Activated CD4-positive, alpha-beta T cell treated with anti-CD3 and anti-CD28 coated beads, Interleukin-2, amount 50 U/mL, for 16 hours (primary cell): Measurements from ENCODE around the gene WWOX.

ENCODE experiments used
- DNase-seq: peaks from one replicate; pipeline ENCODE4 v3.0.0-alpha.2; 2020

The WWOX gene

GRCh38 chr16:78751601-78752000 lies 652.1 kb downstream of the WWOX start:
- no peak for DNase-seq

GRCh38 chr16:78754713-78755112 lies 655.3 kb downstream of the WWOX start:
- no peak for DNase-seq

DNA sequence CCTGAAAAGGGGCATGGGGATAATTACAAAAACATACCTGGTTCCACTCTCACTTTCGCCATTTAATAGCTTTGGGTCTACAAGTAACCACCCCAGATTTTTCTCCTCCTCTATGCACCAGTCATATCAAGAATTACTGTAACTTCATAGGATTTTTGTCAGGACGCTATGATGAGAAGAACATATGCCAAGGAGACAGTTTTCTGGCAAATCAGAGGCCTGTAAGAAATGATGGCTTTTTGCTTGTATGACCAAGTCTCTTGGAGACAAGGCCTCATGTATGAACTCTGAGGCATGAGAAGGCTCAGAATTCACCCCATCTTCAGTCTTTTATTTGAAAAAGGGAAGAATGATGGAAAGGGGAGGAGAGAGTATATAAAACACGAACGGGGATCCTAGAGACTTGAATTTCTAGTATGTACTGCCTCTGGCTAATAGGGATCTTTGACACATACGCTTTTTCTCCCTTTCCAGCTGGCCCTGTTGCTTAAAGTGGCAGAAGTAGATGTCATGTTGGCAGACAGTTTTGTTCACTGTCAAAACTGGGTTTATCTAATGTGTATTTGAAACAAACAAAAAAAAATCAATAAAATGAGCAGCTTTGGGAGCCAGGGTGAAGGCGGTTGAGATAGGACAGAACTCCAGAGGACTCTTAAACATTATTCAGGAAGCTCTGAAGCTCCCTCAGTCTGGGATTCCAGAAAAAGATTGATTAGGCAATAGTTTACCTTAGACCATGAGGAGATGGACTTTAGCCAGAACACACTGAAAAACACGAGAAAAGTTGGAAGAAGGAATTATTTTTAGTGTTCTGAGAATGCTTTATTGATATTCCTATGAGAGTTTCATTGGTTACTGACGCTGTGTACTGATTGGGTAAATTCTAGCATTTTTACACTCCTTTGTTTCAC lies 656.6 kb downstream of the WWOX start:
- DNase-seq: no peak

- DNase-seq: no peak
These were observed 660.1 kb downstream of the WWOX start for GRCh38 chr16:78759596-78759995.

- no peak for DNase-seq
These were observed 661.2 kb downstream of the WWOX start for GRCh38 chr16:78760611-78761010.

GRCh38 chr16:78761427-78761826 lies 662.0 kb downstream of the WWOX start:
- no peak for DNase-seq

DNA sequence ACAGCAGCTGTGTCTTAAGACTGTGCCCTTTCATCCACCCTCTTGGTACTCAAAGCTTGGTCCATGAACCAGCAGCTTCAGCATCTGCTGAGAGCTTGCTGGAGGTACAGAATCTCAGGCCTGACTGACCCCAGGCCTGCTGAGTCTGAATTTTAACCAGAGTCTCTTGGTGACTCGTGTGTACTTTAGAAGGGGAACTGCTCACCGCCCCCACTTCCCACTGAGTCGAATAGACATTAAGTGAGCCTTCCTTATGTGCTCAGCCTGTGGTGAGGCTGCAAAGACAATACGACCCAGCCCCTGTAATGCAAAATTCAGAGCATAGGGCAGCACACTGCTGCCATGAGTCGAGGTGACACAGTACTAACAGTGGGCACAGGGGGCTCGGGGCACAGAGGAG lies 662.8 kb downstream of the WWOX start:
- DNase-seq: no peak

DNA sequence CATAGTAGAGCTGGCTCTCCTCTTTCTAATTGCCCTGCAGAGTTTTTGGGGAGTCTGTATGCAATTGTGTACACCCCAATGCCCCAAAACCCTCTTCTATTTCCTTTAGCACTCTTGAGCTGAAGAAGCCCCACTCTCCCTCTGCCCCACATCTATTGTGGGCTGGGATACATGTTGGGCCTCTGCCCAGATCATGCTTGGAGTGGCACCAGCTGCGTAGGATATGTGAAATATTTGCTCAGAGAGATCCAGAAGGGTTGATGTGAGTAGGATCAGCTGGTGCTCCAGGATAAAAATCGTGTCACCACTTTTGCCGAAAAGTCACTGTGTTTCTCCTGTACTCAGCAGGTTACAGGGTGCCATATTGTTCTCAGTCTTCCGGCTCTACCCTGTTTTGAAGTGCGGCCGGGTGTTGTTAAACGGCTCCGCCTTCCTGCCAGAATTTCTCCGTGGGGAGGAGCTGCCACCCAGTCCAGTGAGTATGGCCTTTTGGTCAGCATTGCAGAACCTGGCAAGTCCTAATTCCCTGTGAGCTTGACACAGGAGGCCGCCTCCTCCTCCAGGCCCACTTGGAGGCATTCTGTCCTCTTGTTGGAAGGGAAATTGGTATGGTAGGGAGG lies 664.5 kb downstream of the WWOX start:
- DNase-seq: no peak

- DNase-seq: no peak
These were observed 665.0 kb downstream of the WWOX start for GRCh38 chr16:78764478-78764877.

- no peak for DNase-seq
These were observed 668.8 kb downstream of the WWOX start for GRCh38 chr16:78768226-78768625.

- DNase-seq: peak; percentile 79
These were observed 669.3 kb downstream of the WWOX start for GRCh38 chr16:78768718-78769117.

- peak; percentile 81 for DNase-seq
These were observed 671.1 kb downstream of the WWOX start for GRCh38 chr16:78770353-78771091.

GRCh38 chr16:78773291-78773702 lies 673.8 kb downstream of the WWOX start:
- peak; percentile 67 for DNase-seq

DNA sequence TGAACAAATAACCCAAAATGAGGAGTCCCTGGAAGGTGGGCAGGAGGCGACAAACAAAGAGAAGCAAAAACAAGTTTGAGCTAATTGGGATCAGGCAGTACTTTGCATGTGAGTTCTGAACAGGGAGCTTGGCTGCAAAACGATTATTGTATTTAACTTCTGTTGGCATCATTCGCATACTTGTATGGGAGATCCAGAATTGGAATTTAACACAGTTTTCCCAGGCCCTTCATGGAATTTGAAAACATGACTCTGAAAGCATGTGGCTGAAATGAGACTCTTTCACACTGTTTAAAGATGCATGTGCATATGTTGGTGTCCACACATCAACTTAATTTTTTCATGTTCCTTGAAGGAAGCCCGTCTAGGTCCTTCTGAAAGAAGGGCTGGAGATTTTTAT lies 674.3 kb downstream of the WWOX start:
- DNase-seq: no peak

GRCh38 chr16:78775161-78775561 lies 675.7 kb downstream of the WWOX start:
- peak; percentile 95 for DNase-seq

- peak; percentile 97 for DNase-seq
These were observed 678.9 kb downstream of the WWOX start for GRCh38 chr16:78778101-78779004.

DNA sequence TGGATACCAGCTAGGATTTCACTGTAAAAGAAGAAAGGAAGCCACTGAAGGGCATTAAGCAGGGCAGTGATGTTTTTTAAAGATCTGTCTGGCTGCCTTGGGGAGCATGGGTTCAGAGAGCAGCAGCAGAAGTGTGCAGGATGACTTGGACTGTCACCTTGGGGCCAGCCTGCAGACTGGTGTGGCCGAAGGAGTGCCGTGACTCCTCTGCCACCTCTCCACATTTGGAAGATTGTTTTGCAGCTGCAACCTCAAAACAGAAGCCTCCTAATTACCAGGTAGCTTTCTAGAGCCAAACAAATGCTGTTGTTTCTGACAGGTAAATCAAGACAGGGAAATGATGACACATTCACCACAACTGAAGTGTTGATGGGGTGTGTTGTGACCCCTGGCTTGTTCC lies 681.4 kb downstream of the WWOX start:
- peak; percentile 33 for DNase-seq

DNA sequence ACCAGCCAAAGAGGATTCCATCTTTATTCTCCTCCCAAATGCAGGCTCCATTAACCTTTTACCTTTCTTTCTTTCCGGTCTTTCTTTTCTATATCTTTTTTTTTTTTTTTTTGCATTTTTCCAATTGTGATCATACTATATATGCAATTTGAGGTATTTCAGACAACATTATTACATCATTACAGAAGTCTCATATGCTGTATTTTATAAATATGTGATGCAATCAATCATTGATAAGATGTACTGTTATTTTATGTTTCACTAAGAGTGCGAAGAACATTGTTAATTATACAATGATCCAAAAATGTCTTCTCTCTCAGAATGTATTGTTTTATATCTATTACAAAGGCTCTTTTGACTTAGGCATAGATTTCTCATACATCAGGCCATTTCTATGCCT lies 683.1 kb downstream of the WWOX start:
- DNase-seq: no peak

DNA sequence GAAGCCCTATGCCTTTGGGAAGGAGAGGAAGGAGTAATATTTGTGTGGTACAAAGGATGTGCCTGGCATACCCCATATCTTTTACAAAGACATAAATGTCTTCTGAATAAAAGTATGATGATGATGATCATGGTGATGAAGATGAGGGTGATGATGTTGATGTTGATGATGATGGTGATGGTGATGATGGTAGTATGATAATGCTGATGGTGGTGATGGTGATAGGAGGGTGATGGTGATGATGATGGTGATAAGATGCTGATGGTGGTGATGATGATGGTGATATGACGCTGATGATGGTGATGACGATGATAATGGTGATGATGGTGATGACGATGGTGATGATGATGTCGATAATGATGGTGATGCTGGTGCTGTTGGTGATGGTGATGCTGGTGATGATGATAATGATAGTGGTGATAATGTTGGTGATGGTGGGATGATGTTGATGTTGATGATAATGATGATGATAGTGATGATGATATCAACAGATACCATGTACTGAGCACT lies 684.2 kb downstream of the WWOX start:
- no peak for DNase-seq

- DNase-seq: no peak
These were observed 685.3 kb downstream of the WWOX start for GRCh38 chr16:78784771-78785170.

DNA sequence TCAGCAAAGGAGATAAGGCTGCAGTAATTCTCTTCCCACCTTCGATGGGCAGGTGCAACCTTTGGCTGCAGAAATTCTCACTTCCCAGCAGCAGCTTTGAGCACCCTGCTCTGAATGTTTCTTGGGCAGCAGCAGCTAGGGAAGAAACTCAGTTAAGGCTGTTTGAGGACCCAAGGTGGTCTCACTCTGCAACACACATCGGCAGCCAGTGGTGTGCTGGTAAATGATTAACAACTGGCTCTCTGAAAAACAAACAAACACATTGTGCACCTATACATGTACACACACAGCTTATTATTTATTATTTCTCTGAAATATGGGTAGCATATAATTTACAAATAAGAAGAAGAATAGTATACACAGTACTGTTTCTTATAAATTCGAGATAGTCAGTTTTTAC lies 685.8 kb downstream of the WWOX start:
- DNase-seq: no peak

GRCh38 chr16:78786635-78787034 lies 687.2 kb downstream of the WWOX start:
- DNase-seq: no peak
